ENCODE data around the gene CHGA.

GRCh38 chr14:92926931-92927330, 4.0 kb downstream of the CHGA start:
- TF ChIP-seq ZBTB42 (CRISPR knock-in tag; IDR thresholded peaks at IDR 0.05), result no peak
- no peak for TF ChIP-seq PHF21A (CRISPR knock-in tag; IDR thresholded peaks at IDR 0.05)
- no peak for TF ChIP-seq ZNF720 (CRISPR knock-in tag; IDR thresholded peaks at IDR 0.05)
- no peak for TF ChIP-seq ZUFSP (CRISPR knock-in tag; IDR thresholded peaks at IDR 0.05; ENCODE audit: borderline replicate concordance)
- TF ChIP-seq ZNF251 (CRISPR knock-in tag; IDR thresholded peaks at IDR 0.05), result no peak
- TF ChIP-seq CHD2 (IDR thresholded peaks at IDR 0.05; ENCODE audit: low read depth, low read length), result no peak
- no peak for TF ChIP-seq MYC (CRISPR knock-in tag; IDR thresholded peaks at IDR 0.05; ENCODE audit: borderline replicate concordance)
- TF ChIP-seq ZNF670 (CRISPR knock-in tag; IDR thresholded peaks at IDR 0.05; ENCODE audit: borderline replicate concordance), result no peak
